Stomach (tissue), 4 donors: ENCODE results near the gene CMKLR1.

Experiments
- EP300 ChIP-seq: sonication (generic); formaldehyde crosslinking; IDR thresholded peaks from one replicate; pipeline ENCODE4 v1.6.1; 2017; ENCODE audit warnings: antibody characterized with exemption
- POLR2AphosphoS5 ChIP-seq, 3 donors: sonication (generic); formaldehyde crosslinking; IDR thresholded peaks; one replicate each; pipeline ENCODE4 v1.6.1; 2016; ENCODE audit warnings: antibody characterized with exemption in 3 of 3
- TF ChIP-seq, protein P1 (sequence below), 7 experiments: fragments of 450-650 bp in 4 of 7; fragments of 200-600 bp in 3 of 7; sonication (generic) in 3 of 7; IDR thresholded peaks; one replicate each; pipeline ENCODE4 v1.5.1; 2016 to 2019; ENCODE audit warnings: antibody characterized with exemption in 7 of 7, control low read depth in 2 of 7, mild to moderate bottlenecking in 1 of 7

GRCh38 chr12:108257610-108258106, 81.5 kb downstream of the CMKLR1 start:
- TF ChIP-seq EP300 = no peak
- TF ChIP-seq, protein P1, sequence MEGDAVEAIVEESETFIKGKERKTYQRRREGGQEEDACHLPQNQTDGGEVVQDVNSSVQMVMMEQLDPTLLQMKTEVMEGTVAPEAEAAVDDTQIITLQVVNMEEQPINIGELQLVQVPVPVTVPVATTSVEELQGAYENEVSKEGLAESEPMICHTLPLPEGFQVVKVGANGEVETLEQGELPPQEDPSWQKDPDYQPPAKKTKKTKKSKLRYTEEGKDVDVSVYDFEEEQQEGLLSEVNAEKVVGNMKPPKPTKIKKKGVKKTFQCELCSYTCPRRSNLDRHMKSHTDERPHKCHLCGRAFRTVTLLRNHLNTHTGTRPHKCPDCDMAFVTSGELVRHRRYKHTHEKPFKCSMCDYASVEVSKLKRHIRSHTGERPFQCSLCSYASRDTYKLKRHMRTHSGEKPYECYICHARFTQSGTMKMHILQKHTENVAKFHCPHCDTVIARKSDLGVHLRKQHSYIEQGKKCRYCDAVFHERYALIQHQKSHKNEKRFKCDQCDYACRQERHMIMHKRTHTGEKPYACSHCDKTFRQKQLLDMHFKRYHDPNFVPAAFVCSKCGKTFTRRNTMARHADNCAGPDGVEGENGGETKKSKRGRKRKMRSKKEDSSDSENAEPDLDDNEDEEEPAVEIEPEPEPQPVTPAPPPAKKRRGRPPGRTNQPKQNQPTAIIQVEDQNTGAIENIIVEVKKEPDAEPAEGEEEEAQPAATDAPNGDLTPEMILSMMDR (IDR thresholded peaks at IDR 0.05) = no peak
- no peak for TF ChIP-seq POLR2AphosphoS5 (IDR thresholded peaks at IDR 0.05)
